Muscle of arm (tissue), 12 donors: Measurements from ENCODE around the gene ARHGAP12. TPM values are rescaled to one million over a fixed set of nuclear protein-coding genes. Genes with fewer than 3 reads are reported as not detected.

Source experiments
- DNase-seq: peaks from one replicate; pipeline ENCODE4 v3.0.0-alpha.2; 2013
- polyA plus RNA-seq, 12 donors: library from polyadenylated mRNA; unstranded; fragments of 120-200 nt; gene quantifications; one replicate each; pipeline ENCODE4 v1.2.1, GENCODE V29; 2013; ENCODE audit not compliant: insufficient read length in 12 of 12

ARHGAP12 gene
- polyA plus RNA-seq, 12 donors = 20.0 to 35.8 (median 27.2) TPM; not detected in 1

DNA sequence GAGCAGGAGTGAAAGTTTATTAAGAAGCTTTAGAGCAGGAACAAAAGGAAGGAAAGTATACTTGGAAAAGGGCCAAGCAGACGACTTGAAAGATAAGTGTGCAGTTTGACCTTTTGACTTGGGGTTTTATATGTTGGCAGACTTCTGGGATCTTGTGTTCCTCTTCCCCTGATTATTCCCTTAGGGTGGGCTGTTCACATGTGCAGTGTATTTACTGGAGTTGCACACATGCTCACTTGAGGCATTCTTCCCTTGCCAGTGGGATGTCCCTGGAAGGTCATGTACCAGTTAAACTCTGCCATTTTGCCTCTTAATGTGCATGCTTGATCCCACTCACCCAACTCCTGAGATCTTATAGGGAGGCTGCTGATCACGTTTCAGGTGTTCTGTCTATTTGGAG is 23.4 kb upstream of the ARHGAP12 start:
- DNase-seq = no peak

DNA sequence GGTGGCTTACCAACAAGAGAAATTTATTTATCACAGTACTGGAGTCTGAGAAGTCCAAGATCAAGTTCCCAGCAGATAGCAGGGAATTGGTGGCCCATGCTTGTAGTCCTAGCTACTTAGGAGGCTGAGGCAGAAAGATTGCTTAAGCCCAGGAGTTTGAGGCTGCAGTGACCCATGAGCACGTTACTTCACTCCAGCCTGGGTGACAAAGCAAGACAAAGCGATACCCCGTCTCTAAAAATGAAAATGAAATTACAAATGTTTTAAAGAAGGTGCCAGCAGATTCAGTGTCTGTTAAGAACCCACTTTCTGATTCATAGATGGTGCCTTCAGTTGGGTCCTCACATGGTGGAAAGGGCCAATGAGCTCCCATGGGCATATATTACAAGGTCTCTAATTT is 20.6 kb upstream of the ARHGAP12 start:
- DNase-seq = no peak

DNA sequence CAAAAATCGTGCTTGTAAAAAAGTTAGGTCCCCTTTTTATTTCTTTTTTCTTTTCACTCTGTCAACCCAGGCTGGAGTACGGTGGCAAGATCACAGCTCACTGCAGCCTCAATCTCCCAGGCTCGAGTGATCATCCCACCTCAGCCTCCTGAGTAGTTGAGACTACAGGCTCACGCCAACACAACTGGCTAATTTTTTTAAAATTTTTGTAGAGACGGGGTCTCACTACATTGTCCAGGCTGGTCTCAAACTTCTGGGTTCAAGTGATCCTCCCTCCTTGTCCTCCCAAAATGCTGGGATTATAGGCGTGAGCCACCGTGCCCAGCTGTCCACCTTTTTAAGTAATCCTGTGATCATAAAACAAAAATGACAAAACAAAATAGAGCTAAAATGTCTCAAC is 19.4 kb upstream of the ARHGAP12 start:
- no peak for DNase-seq

DNA sequence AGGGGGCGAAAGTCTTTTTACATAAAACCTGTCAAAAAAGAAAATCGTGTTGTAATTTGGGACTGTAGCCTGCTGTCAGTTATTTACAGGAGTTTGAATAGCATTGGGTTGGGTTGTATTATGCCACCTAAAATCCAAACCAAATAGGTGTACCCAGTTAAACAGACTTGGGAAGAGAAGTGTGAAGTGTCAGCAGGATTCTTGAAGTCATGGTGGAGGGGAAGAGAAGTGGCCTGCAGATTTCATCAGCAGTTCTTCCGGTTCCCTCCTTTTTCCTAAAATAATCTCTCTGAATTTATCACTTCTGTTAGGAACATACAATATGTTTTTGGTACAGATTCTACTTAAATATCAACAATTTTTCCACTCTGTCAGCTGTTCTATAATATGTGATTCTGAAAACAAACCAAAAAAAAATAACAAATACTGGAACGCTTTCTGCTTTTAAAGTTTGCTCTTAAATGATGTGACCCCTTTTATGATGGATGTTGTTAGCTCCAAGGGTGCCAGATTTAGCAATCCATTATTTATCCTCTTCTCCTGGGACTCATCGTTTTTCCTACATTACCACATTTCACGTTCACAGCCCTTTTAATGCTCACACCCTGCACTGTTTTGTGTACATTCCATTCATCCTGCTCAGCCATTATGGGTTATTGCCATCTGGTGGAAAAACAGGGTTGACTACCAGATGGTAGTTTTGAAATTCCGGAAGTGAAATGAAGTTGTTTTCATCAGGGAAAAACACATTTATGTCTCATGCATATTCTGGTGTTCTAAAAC is 18.7 kb upstream of the ARHGAP12 start:
- peak; percentile 75 for DNase-seq

GRCh38 chr10:31945392-31945791 is 16.8 kb upstream of the ARHGAP12 start:
- no peak for DNase-seq

GRCh38 chr10:31944071-31944433 is 15.4 kb upstream of the ARHGAP12 start:
- no peak for DNase-seq

GRCh38 chr10:31942892-31943291 is 14.3 kb upstream of the ARHGAP12 start:
- DNase-seq = no peak

DNA sequence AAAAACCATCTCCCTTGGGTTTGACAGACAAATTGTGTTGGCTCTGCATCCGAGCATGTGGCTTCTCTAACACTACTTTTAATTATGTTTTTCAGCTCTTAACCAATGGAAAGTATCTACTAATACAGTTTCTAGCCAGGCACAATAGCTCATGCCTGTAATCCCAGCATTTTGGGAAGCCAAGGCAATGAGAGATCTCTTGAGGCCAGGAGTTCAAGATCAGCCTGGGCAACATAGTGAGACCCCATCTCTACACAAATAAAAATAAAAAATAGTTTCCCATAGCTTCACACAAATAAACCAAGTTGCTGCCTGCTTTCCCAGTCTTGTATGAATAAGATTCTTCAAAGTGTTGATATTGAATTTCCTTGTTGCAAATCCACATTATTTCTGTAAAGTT is 13.8 kb upstream of the ARHGAP12 start:
- DNase-seq = no peak

- no peak for DNase-seq
These were observed 12.4 kb upstream of the ARHGAP12 start for GRCh38 chr10:31940839-31941653.

DNA sequence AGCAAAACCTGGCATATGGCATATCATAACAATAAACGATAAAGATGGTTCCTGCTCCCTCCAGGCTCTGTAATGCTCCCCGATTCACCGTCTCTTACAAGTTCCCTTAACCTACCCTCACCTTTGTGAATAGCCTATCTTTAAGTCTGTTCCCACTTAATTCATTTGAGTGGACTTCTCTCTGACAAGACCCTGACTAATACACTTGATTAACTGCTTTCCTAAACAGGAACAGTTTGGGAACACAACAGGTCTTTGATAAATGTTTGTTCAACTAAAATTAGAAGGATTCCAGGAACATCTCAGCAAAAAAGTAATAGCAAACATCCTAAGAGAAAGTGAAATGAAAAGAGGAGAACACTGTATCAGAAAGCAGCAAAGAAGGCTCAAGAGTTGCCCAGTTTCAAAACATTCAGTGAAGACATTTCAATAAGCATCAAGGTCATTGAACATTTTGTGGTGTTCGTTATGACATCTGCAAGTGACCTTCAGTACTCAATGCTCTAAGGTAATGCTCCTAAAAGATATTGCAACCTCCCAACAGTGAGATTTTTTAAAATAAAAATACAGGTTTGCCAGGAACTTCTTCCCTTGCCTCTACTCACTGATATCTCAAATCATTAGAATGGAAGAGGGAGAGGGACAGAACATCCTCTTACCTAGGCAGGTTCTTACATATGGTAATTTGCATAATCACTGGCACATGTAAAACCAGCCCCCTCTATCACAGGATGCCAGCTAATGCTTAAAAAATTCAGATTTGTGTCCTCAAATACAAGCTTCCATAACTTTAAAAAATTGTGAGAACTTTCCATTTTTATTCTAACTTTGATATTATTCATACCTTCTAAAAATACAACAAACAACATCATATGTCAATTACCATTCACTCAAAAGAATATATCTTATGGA is 11.4 kb upstream of the ARHGAP12 start:
- DNase-seq = no peak

DNA sequence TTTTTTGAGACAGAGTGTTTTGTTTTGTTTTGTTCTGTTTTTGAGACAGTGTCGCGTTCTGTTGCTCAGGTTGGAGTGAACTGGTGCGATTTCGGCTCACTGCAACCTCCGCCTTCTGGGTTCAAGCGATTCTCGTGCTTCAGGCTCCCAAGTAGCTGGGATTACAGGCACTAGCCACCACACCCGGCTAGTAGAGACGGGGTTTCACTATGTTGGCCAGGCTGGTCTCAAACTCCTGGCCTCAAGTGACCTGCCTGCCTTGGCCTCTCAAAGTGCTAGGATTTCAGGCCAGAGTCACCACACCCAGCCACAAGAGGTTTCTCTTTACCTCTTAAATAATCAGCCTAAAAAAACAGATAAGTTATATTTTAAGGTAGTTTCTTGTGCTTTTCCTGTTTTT is 8.7 kb upstream of the ARHGAP12 start:
- DNase-seq = no peak

DNA sequence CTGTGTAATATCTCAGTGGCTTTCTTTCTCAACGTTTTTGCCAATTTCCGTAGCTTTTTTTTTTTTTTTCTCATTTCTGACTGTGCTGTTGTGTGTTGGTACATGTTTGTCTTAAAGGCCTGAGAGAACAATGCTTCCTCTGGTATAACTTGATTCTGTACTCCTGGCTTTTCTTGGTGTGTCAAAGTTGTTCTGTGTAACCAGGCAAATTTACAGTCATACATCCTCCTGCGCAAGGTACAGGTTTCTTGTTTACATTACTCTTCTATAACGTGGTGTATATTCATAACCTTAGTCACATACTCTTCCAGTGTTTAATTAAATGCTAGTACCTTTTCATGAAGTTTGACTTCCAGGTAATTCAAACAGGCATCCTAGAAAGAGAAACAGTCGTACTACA is 8.3 kb upstream of the ARHGAP12 start:
- no peak for DNase-seq

DNA sequence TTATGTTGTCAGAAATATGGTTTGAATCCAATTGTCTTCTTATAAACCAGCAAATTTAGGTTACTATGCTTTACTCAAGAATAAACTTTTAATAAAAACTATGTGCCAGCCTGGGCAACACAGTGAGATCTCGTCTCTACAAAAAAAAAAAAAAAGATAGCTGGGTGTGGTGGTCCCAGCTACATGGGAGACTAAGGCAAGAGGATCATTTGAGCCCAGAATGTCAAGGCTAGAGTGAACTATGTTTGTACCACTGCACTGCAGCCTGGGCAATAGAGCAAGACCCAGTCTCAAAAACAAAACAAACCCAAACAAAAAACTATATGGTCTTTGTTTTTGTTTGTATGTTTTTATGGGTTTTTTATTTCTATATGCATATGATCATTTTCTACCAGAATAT is 7.5 kb upstream of the ARHGAP12 start:
- DNase-seq = no peak

DNA sequence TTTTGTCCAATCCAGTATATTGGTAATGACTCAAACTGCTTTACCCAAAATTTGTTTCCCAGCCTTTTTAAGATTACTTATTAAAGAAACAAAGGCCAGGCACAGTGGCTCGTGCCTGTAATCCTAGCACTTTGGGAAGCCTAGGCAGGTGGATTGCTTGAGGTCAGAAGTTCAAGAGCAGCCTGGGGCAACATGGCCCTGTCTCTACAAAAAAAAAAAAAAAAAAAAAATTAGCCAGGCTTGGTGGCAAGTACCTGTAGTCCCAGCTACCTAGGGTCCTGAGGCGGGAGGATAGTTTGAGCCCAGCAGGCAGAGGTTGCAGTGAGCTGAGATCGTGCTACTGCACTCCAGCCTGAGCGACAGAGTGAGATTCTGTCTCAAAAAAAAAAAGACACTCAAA is 7.0 kb upstream of the ARHGAP12 start:
- no peak for DNase-seq

GRCh38 chr10:31932838-31933237 is 4.2 kb upstream of the ARHGAP12 start:
- no peak for DNase-seq

- no peak for DNase-seq
These were observed 2.2 kb upstream of the ARHGAP12 start for GRCh38 chr10:31930856-31931255.

- peak; percentile 42 for DNase-seq
These were observed 1.6 kb upstream of the ARHGAP12 start for GRCh38 chr10:31930023-31930751.

DNA sequence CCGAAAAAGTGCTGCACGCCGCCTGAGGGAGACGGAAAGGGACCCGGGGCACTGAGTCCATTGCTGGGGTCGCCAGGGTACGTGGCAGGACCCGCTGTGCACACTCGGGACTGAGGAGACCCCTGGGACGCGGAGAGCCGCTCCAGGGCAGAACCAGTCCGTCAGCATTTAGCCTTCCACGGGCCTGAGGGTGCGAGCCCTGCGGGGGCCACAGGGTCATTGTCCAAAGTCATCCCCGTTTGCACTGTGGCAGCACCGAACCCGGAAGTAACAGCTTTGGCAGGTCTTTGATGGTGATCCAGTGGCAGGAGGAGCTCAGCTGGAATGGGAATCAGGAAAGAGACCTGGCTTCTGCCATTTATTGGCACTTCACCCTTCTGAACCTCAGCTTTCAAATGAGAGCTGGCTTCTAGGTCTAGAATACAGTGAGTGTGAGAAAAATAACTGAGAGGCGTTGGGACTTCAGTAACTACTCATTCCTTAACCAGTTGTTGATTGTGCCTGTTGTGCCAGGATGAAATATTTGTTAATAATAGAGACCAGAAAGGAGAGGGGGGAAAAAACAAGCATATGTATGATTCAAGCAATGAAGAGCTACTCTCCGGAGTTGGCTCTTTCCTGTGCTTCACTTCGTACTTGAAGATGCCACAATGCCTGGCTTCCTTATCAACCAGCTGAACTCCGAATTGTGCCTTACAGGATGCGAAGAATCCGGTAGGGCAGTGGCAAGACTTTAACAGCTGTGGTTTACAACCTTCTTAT is 811 bp upstream of the ARHGAP12 start:
- peak; percentile 58 for DNase-seq

DNA sequence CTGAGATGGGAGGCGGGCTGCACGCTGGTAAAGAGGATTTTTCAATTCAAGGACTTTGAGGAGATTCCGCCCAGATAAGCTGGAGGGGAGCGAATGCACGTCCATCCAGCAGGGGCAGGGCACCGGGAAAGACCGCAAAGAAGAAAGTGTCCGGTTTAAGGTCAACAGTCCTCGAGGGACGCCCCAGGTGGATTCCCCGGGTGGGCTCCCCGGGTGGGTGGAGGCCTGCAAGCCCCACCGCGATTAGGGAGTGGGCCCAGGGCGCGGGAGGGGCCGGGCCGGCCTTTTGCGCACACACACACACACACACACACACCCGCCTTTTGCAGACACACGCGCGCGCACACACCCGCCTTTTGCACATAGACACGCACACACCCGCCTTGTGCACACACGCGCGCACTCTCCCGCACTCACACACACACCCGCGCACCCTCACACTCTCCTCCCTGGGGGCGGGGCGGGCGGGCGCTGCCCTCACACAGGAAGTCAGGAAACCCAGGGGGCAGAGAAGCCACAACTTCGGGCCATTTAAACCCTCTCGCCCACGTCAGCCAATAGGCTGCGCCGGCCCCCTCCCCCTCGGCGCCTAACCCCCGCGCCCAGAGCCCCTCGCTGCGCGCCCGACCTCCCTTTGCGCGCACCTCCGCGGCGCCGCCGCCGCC is 615 bp downstream of the ARHGAP12 start:
- peak; percentile 58 for DNase-seq

GRCh38 chr10:31927565-31927883 is 1.1 kb downstream of the ARHGAP12 start:
- no peak for DNase-seq
